Neural cell (in vitro differentiated cells): ENCODE data around the gene CTTNBP2NL. TPM values are rescaled to one million over a fixed set of nuclear protein-coding genes. Genes with fewer than 3 reads are reported as not detected.

ENCODE experiments used
- H2AFZ ChIP-seq: fragments of 200-600, 300-800 bp; sonication (generic), shearing (Covaris generic); 2 replicates; pipeline ENCODE4 v1.6.0; 2014; ENCODE audit warnings: low read depth, mild to moderate bottlenecking, antibody characterized with exemption, low read length, moderate library complexity
- H3F3A ChIP-seq: fragments of 200-600 bp; shearing (Covaris generic); 2 replicates; pipeline ENCODE4 v1.6.1; 2016; ENCODE audit warnings: mild to moderate bottlenecking, moderate library complexity, mixed read lengths, antibody characterized with exemption, low read length; ENCODE audit not compliant: insufficient read depth, poor library complexity, severe bottlenecking
- H3K27ac ChIP-seq: fragments of 200-600, 300-800 bp; sonication (generic), shearing (Covaris generic); 2 replicates; pipeline ENCODE4 v1.5.1; 2014; ENCODE audit warnings: mild to moderate bottlenecking, low read length, moderate library complexity
- H3K27me3 ChIP-seq: fragments of 300-800, 200-600 bp; sonication (generic), shearing (Covaris generic); 2 replicates; pipeline ENCODE4 v1.6.0; 2014; ENCODE audit warnings: mild to moderate bottlenecking, low read depth, low read length, moderate library complexity; ENCODE audit not compliant: insufficient read depth
- H3K36me3 ChIP-seq: fragments of 300-800, 200-600 bp; sonication (generic), shearing (Covaris generic); 2 replicates; pipeline ENCODE4 v1.5.1; 2014; ENCODE audit warnings: mild to moderate bottlenecking, antibody characterized with exemption, low read length, moderate library complexity; ENCODE audit not compliant: insufficient read depth
- H3K4me2 ChIP-seq: fragments of 300-800, 200-600 bp; sonication (generic), shearing (Covaris generic); 2 replicates; pipeline ENCODE4 v1.6.0; 2014; ENCODE audit warnings: mild to moderate bottlenecking, low read length
- H3K4me3 ChIP-seq: fragments of 300-800, 200-600 bp; sonication (generic), shearing (Covaris generic); 2 replicates; pipeline ENCODE4 v1.5.1; 2014; ENCODE audit warnings: mild to moderate bottlenecking, low read length, moderate library complexity
- H3K79me2 ChIP-seq: fragments of 200-600 bp; shearing (Covaris generic); replicated peaks from 2 replicates; pipeline ENCODE4 v1.6.0; 2014; ENCODE audit warnings: mild to moderate bottlenecking, low read length, moderate library complexity; ENCODE audit not compliant: insufficient read depth
- H3K9ac ChIP-seq: fragments of 300-800, 200-600 bp; sonication (generic), shearing (Covaris generic); 2 replicates; pipeline ENCODE4 v1.6.1; 2016; ENCODE audit warnings: mild to moderate bottlenecking, low read length, mixed read lengths
- H3K9me2 ChIP-seq: fragments of 200-600 bp; shearing (Covaris generic); 2 replicates; pipeline ENCODE4 v1.6.1; 2016; ENCODE audit warnings: mild to moderate bottlenecking, low read length, mixed read lengths; ENCODE audit not compliant: insufficient read depth
- H3K9me3 ChIP-seq: fragments of 200-600, 300-800 bp; sonication (generic), shearing (Covaris generic); 2 replicates; pipeline ENCODE4 v1.6.1; 2016; ENCODE audit warnings: mild to moderate bottlenecking, mixed run types, low read length, moderate library complexity, mixed read lengths
- H4K20me1 ChIP-seq: fragments of 200-600 bp; shearing (Covaris generic); 2 replicates; pipeline ENCODE4 v1.6.1; 2016; ENCODE audit warnings: mild to moderate bottlenecking, mixed run types; ENCODE audit not compliant: insufficient read depth
- CTCF ChIP-seq: fragments of 450-650 bp; IDR thresholded peaks from 2 replicates; pipeline ENCODE4 v1.5.1; 2014; ENCODE audit warnings: antibody characterized with exemption, mild to moderate bottlenecking, moderate library complexity; ENCODE audit not compliant: poor library complexity, severe bottlenecking
- EP300 ChIP-seq: fragments of 450-650 bp; conservative IDR thresholded peaks from 2 replicates; pipeline ENCODE4 v1.6.1; 2014; ENCODE audit warnings: antibody characterized with exemption, mild to moderate bottlenecking, moderate library complexity; ENCODE audit not compliant: poor library complexity, severe bottlenecking
- EZH2 ChIP-seq: fragments of 200-600, 300-800 bp; shearing (Covaris generic), sonication (generic); IDR thresholded peaks from 2 replicates; pipeline ENCODE4 v1.6.1; 2014; ENCODE audit warnings: antibody characterized with exemption, low read length, borderline replicate concordance, mild to moderate bottlenecking; ENCODE audit not compliant: insufficient read depth, poor library complexity, severe bottlenecking
- MXI1 ChIP-seq: fragments of 450-650 bp; conservative IDR thresholded peaks from 2 replicates; pipeline ENCODE4 v1.6.1; 2014; ENCODE audit warnings: antibody characterized with exemption, mild to moderate bottlenecking; ENCODE audit not compliant: poor library complexity, severe bottlenecking
- POLR2AphosphoS5 ChIP-seq: IDR thresholded peaks from 2 replicates; pipeline ENCODE4 v1.6.1; 2012
- RAD21 ChIP-seq: fragments of 450-650 bp; conservative IDR thresholded peaks from 2 replicates; pipeline ENCODE4 v1.6.1; 2014; ENCODE audit warnings: antibody characterized with exemption, mild to moderate bottlenecking, moderate library complexity
- REST ChIP-seq: IDR thresholded peaks from 2 replicates; pipeline ENCODE4 v1.6.1; 2012; ENCODE audit warnings: borderline replicate concordance
- SMC3 ChIP-seq: fragments of 450-650 bp; conservative IDR thresholded peaks from 2 replicates; pipeline ENCODE4 v1.6.1; 2014; ENCODE audit warnings: antibody characterized with exemption, mild to moderate bottlenecking, moderate library complexity; ENCODE audit not compliant: poor library complexity
- TAF1 ChIP-seq: IDR thresholded peaks from 2 replicates; pipeline ENCODE4 v1.6.1; 2012; ENCODE audit warnings: low read depth
- polyA plus RNA-seq: library from polyadenylated mRNA; depleted of rRNA; stranded (reverse); fragments of >200 nt; gene quantifications from 2 replicates; pipeline ENCODE4 v1.2.3, GENCODE V29; 2014

CTTNBP2NL gene
- polyA plus RNA-seq, 1 donor from 2014 or later, result 11.8 TPM

- H3K9me2 ChIP-seq, result no peaks in the 10 kb centered on the region
- no peaks in the 10 kb centered on the region for H4K20me1 ChIP-seq
- no peaks in the 10 kb centered on the region for H3K79me2 ChIP-seq
- H3K9ac ChIP-seq, result no peak overlapping the region
- no peak overlapping the region for H3K4me3 ChIP-seq
- H3K4me2 ChIP-seq, result no peak overlapping the region
- H3K36me3 ChIP-seq, result peaks cover 9% of the 10 kb centered on the region
- no peaks in the 10 kb centered on the region for H3K9me3 ChIP-seq
- no peaks in the 10 kb centered on the region for H3K27me3 ChIP-seq
- no peak overlapping the region for H2AFZ ChIP-seq
- TF ChIP-seq POLR2AphosphoS5 (no peak), EP300 (no peak), REST (no peak), MXI1 (no peak), EZH2 (no peak), SMC3 (no peak), RAD21 (no peak), TAF1 (no peak), CTCF (no peak)
- no peak overlapping the region for H3K27ac ChIP-seq
- no peaks in the 10 kb centered on the region for H3F3A ChIP-seq
Measured at GRCh38 chr1:112460615-112461014, 64.6 kb downstream of the CTTNBP2NL start.

GRCh38 chr1:112461200-112461871, 65.3 kb downstream of the CTTNBP2NL start:
- no peak overlapping the region for H3K27ac ChIP-seq
- no peak overlapping the region for H3K4me2 ChIP-seq
- H3K36me3 ChIP-seq, result peaks cover 9% of the 10 kb centered on the region
- TF ChIP-seq SMC3 (no peak), EP300 (no peak), CTCF (no peak), EZH2 (no peak), REST (no peak), RAD21 (no peak), TAF1 (no peak), POLR2AphosphoS5 (no peak), MXI1 (no peak)
- no peaks in the 10 kb centered on the region for H3K79me2 ChIP-seq
- H3K9ac ChIP-seq, result no peak overlapping the region
- H3K9me3 ChIP-seq, result no peaks in the 10 kb centered on the region
- no peaks in the 10 kb centered on the region for H3F3A ChIP-seq
- H3K4me3 ChIP-seq, result no peak overlapping the region
- no peak overlapping the region for H2AFZ ChIP-seq
- no peaks in the 10 kb centered on the region for H3K9me2 ChIP-seq
- no peaks in the 10 kb centered on the region for H4K20me1 ChIP-seq
- H3K27me3 ChIP-seq, result no peaks in the 10 kb centered on the region
